ENCODE measurements around the gene SPATC1L. TPM values are rescaled to one million over a fixed set of nuclear protein-coding genes. Genes with fewer than 3 reads are reported as not detected.

Gene SPATC1L
- total RNA-seq, 2 donors from 2014 or later = 6.2 to 6.9 TPM

GRCh38 chr21:46218906-46219590 lies 34.8 kb upstream of the SPATC1L start:
- no peak overlapping the region for H3K4me3 ChIP-seq
- no peak overlapping the region for H3K27ac ChIP-seq
- H3K36me3 ChIP-seq = peaks cover 4% of the 10 kb centered on the region
- DNase-seq = no peak
- H3K4me1 ChIP-seq = no peaks in the 10 kb centered on the region
- no peaks in the 10 kb centered on the region for H3K27me3 ChIP-seq
- no peaks in the 10 kb centered on the region for H3K9me3 ChIP-seq
- intact Hi-C loops (cut with DNase I) = no loop called here
- TF ChIP-seq, protein P1, sequence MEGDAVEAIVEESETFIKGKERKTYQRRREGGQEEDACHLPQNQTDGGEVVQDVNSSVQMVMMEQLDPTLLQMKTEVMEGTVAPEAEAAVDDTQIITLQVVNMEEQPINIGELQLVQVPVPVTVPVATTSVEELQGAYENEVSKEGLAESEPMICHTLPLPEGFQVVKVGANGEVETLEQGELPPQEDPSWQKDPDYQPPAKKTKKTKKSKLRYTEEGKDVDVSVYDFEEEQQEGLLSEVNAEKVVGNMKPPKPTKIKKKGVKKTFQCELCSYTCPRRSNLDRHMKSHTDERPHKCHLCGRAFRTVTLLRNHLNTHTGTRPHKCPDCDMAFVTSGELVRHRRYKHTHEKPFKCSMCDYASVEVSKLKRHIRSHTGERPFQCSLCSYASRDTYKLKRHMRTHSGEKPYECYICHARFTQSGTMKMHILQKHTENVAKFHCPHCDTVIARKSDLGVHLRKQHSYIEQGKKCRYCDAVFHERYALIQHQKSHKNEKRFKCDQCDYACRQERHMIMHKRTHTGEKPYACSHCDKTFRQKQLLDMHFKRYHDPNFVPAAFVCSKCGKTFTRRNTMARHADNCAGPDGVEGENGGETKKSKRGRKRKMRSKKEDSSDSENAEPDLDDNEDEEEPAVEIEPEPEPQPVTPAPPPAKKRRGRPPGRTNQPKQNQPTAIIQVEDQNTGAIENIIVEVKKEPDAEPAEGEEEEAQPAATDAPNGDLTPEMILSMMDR (IDR thresholded peaks at IDR 0.05) = no peak
- no peak overlapping the region for H3K9ac ChIP-seq (ENCODE audit: low read depth in 2 of 2, low read length in 2 of 2)

DNA sequence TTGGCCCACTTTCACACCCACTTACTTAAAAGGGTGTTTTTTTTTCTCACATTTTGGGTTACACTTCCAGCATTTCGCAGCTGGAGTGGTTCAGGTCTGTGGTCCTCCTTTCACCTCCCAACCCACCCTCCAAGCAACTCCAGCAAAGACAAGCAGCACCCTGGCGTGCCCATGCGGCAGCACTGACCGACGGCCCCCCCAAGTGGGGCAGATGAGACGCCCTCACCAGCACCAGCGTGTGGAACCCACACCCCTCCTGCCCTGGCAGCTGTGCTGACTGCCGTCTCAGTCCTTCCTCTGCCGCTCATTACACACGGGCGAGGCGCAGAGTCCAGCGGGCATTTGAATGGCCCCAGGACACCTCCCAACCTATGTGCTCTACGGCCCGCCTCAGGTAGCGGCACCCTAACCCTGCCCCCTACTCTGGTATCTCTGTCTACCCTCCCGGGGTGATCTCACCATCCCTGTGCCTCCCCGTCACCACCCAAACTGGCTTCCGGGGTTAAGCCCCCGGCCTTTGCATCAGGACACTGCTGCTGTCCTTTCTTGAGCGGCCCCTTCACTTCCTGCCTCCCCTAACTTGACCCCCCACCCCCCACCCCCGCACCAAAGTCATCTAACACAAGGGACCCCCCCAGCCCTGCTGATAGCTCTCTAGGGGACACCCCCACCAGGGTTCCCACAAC lies 33.4 kb upstream of the SPATC1L start:
- no peak overlapping the region for H3K27ac ChIP-seq
- H3K36me3 ChIP-seq = peaks cover 4% of the 10 kb centered on the region

DNA sequence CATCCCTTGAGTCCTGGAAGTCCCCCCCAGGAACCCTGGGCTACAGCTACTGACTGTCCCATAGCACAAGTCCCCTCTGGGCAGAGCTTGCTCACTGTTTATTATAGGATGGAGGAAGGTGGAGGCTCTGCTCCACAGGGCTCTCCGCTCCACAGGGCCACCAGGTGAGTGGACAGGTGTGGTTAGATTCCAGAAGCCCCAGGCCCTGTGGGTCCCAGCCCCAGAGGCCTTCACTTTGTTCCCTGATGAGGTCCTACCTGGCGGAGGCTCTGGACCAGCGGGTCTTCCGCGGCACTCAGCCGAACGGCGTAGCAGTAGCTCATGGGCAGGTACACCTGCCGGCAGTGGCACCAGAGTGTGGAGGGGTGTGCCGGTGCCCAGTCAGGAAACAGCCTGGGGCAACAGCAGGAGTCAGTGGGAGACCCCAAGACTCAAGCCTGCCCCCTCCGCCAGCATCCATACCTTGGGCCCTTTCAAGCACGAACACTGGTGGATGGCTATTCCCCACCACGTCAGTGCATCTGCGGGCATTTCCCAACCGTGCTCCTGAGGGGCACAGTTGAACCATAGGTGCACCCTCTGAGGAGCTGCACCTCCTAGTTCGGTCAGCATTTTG lies 32.0 kb upstream of the SPATC1L start:
- H3K36me3 ChIP-seq = peaks cover 4% of the 10 kb centered on the region
- no peaks in the 10 kb centered on the region for H3K9me3 ChIP-seq
- intact Hi-C loops (cut with DNase I) = no loop called here
- TF ChIP-seq, protein P1 (IDR thresholded peaks at IDR 0.05) = no peak
- no peak for DNase-seq
- no peak overlapping the region for H3K9ac ChIP-seq (ENCODE audit: low read depth in 2 of 2, low read length in 2 of 2)
- H3K27ac ChIP-seq = no peak overlapping the region
- no peaks in the 10 kb centered on the region for H3K4me1 ChIP-seq
- no peaks in the 10 kb centered on the region for H3K27me3 ChIP-seq
- H3K4me3 ChIP-seq = no peak overlapping the region

More for the DNA sequence above, 33.4 kb upstream of the SPATC1L start:
- intact Hi-C loops (cut with DNase I) = no loop called here
- TF ChIP-seq, protein P1 (IDR thresholded peaks at IDR 0.05) = no peak
- DNase-seq = no peak
- H3K4me3 ChIP-seq = no peak overlapping the region
- H3K27me3 ChIP-seq = no peaks in the 10 kb centered on the region
- no peak overlapping the region for H3K9ac ChIP-seq (ENCODE audit: low read depth in 2 of 2, low read length in 2 of 2)
- H3K4me1 ChIP-seq = no peaks in the 10 kb centered on the region
- no peaks in the 10 kb centered on the region for H3K9me3 ChIP-seq

- TF ChIP-seq, protein P1 (IDR thresholded peaks at IDR 0.05) = no peak
- intact Hi-C loops (cut with DNase I) = no loop called here
- Histone ChIP-seq H3K4me3 (no peak overlapping the region), H3K9me3 (no peaks in the 10 kb centered on the region), H3K4me1 (no peaks in the 10 kb centered on the region), H3K27ac (no peak overlapping the region), H3K9ac (ENCODE audit: low read depth in 2 of 2, low read length in 2 of 2) (no peak overlapping the region), H3K27me3 (no peaks in the 10 kb centered on the region), H3K36me3 (peaks cover 6% of the 10 kb centered on the region)
- DNase-seq = no peak
Observed at GRCh38 chr21:46215436-46216131, 31.3 kb upstream of the SPATC1L start.
